ENCODE results near the gene SH3GL1. TPM values are rescaled to one million over a fixed set of nuclear protein-coding genes. Genes with fewer than 3 reads are reported as not detected.

Gene SH3GL1
- total and polyA plus RNA-seq, 3 experiments from 2014 or later, result 24.7 to 41.2 (median 39.8) TPM

DNA sequence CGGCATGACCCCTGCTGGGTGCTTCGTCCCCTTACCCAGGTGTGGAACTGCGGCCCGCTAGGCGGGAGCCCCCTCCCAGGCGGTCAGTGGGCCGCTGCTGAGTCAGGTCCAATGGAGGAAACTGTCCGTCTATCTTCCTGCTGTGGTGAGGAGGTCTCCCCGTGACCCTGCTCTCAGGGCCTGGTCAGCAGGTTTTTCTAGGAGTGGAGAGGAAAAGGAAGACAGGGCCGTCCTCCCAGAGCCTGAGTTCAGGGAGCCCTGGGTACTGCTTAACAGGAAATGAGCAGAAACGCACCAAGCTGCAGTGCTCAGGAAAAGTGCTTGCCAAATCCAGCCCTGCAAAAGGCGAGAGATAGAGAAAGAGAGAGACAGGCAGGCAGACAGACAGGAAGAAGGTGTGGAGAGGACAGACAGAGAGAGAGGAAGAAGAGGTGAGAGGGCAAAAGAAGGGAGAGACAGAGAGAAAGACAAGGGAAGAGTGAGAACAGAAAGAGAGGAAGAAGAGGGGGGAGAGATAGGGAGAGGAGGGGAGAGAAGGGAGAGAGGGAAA lies 10.3 kb downstream of the SH3GL1 start:
- no peaks in the 10 kb centered on the region for H3K9me3 Mint-ChIP-seq
- H3K36me3 Mint-ChIP-seq, result peaks cover 0 to 63% (median 3%) of the 10 kb centered on the region in 3 donors
- DNase-seq, result no peak
- no peaks in the 10 kb centered on the region for H3K9me3 ChIP-seq (ENCODE audit: low read length)
- H3K4me1 ChIP-seq (ENCODE audit: insufficient read depth, low read length), result peaks cover 38% of the 10 kb centered on the region
- peak overlapping the region in 7 of 8 donors; percentile 4 to 96 (median 58) for H3K27ac Mint-ChIP-seq
- peaks cover 31 to 59% (median 40%) of the 10 kb centered on the region in 3 donors for H3K4me1 Mint-ChIP-seq
- no peak overlapping the region for H3K27ac ChIP-seq (ENCODE audit: low read depth, low read length)
- peaks cover 4% of the 10 kb centered on the region for H3K36me3 ChIP-seq (ENCODE audit: insufficient read depth, low read length)
- H3K27me3 ChIP-seq (ENCODE audit: insufficient read depth, low read length, poor library complexity, severe bottlenecking), result no peaks in the 10 kb centered on the region
- CTCF ChIA-PET, result interaction anchor here (0.6 to 1.8 kb wide), 4 partner anchors 9 to 37 kb away, joined by 3 to 5 read pairs (median 4); partner anchors contain the start of gene CHAF1A
- H3K4me3 ChIP-seq (ENCODE audit: low read length), result no peak overlapping the region
- POLR2A ChIA-PET, result no interaction called here
- H3K4me3 Mint-ChIP-seq, result peak overlapping the region in 2 of 7 donors; percentile 29 to 33
- no peaks in the 10 kb centered on the region for H3K27me3 Mint-ChIP-seq

GRCh38 chr19:4389511-4390016 lies 10.8 kb downstream of the SH3GL1 start:
- Histone ChIP-seq H3K27ac (ENCODE audit: low read depth, low read length) (no peak overlapping the region), H3K9me3 (ENCODE audit: low read length) (no peaks in the 10 kb centered on the region), H3K4me3 (ENCODE audit: low read length) (no peak overlapping the region), H3K27me3 (ENCODE audit: insufficient read depth, low read length, poor library complexity, severe bottlenecking) (no peaks in the 10 kb centered on the region), H3K36me3 (ENCODE audit: insufficient read depth, low read length) (peaks cover 4% of the 10 kb centered on the region), H3K4me1 (ENCODE audit: insufficient read depth, low read length) (peaks cover 33% of the 10 kb centered on the region)
- ChIA-PET POLR2A (no interaction called here), CTCF (no interaction called here)
- Mint-ChIP-seq H3K36me3 (peaks cover 0 to 58% (median 3%) of the 10 kb centered on the region in 3 donors), H3K4me1 (peaks cover 26 to 53% (median 35%) of the 10 kb centered on the region in 3 donors), H3K27ac (peak overlapping the region in 1 of 8 donors; percentile 87), H3K4me3 (no peak overlapping the region), H3K9me3 (no peaks in the 10 kb centered on the region), H3K27me3 (no peaks in the 10 kb centered on the region)
- no peak for DNase-seq

GRCh38 chr19:4389064-4389375 lies 11.3 kb downstream of the SH3GL1 start:
- Histone ChIP-seq H3K9me3 (ENCODE audit: low read length) (no peaks in the 10 kb centered on the region), H3K36me3 (ENCODE audit: insufficient read depth, low read length) (peaks cover 4% of the 10 kb centered on the region), H3K4me1 (ENCODE audit: insufficient read depth, low read length) (peaks cover 29% of the 10 kb centered on the region), H3K4me3 (ENCODE audit: low read length) (no peak overlapping the region), H3K27me3 (ENCODE audit: insufficient read depth, low read length, poor library complexity, severe bottlenecking) (no peaks in the 10 kb centered on the region), H3K27ac (ENCODE audit: low read depth, low read length) (no peak overlapping the region)
- no peaks in the 10 kb centered on the region for H3K9me3 Mint-ChIP-seq
- H3K36me3 Mint-ChIP-seq, result peaks cover 0 to 57% (median 3%) of the 10 kb centered on the region in 3 donors
- ChIA-PET CTCF (no interaction called here), POLR2A (interaction anchor here (0.5 kb wide), 1 partner anchor 10 kb away, joined by 3 read pairs; no protein-coding TSS in a partner anchor)
- no peaks in the 10 kb centered on the region for H3K27me3 Mint-ChIP-seq
- no peak overlapping the region for H3K4me3 Mint-ChIP-seq
- H3K27ac Mint-ChIP-seq, result peak overlapping the region in 1 of 8 donors; percentile 21
- no peak for DNase-seq
- peaks cover 21 to 48% (median 29%) of the 10 kb centered on the region in 3 donors for H3K4me1 Mint-ChIP-seq

GRCh38 chr19:4388337-4389063 lies 11.8 kb downstream of the SH3GL1 start:
- Histone ChIP-seq H3K27ac (ENCODE audit: low read depth, low read length) (no peak overlapping the region), H3K36me3 (ENCODE audit: insufficient read depth, low read length) (peaks cover 4% of the 10 kb centered on the region), H3K4me3 (ENCODE audit: low read length) (no peak overlapping the region), H3K27me3 (ENCODE audit: insufficient read depth, low read length, poor library complexity, severe bottlenecking) (no peaks in the 10 kb centered on the region), H3K9me3 (ENCODE audit: low read length) (no peaks in the 10 kb centered on the region), H3K4me1 (ENCODE audit: insufficient read depth, low read length) (peaks cover 29% of the 10 kb centered on the region)
- ChIA-PET POLR2A (interaction anchor here (0.5 kb wide), 1 partner anchor 10 kb away, joined by 3 read pairs; no protein-coding TSS in a partner anchor), CTCF (no interaction called here)
- Mint-ChIP-seq H3K4me3 (no peak overlapping the region), H3K36me3 (peaks cover 0 to 60% (median 3%) of the 10 kb centered on the region in 3 donors), H3K9me3 (no peaks in the 10 kb centered on the region), H3K4me1 (peaks cover 18 to 50% (median 26%) of the 10 kb centered on the region in 3 donors), H3K27ac (peak overlapping the region in 2 of 8 donors; percentile 23 to 94), H3K27me3 (no peaks in the 10 kb centered on the region)
- DNase-seq, result no peak

DNA sequence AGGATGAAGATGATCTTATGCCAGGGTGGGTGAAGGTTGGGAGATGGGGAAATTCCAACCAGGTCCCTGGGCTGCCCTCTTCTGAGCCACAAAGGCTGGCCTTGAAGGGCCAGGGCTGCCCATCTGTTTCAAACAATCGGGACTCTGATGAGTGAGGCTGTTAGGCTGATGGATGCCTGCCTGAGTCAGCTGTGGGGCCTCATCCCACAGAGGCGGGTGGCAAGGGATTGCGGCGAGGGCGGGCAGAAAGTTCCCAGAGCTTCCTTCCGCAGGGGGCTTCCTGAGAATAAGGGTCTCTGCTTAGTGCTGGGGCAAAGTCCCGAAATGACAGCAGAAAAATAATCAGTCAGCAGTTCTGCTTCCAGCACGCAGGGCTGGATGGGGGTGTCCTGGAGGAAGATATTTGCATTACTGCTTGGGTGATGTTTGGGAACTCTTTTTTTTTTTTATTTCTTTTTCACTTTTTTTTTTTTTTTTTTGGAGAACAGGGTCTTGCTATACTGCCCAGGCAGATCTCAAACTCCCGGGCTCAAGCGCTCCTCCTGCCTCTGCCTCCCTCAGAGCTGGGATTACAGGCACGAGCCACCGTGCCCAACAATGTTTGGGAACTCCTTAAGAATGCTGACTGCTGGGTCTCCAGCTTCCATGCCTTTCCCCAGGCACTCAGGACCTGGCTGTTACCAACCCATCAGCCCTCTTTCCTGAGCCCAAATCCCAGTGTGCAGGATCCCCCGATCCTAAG lies 14.1 kb downstream of the SH3GL1 start:
- no peaks in the 10 kb centered on the region for H3K9me3 Mint-ChIP-seq
- H3K36me3 ChIP-seq (ENCODE audit: insufficient read depth, low read length), result no peaks in the 10 kb centered on the region
- no peaks in the 10 kb centered on the region for H3K9me3 ChIP-seq (ENCODE audit: low read length)
- no peak overlapping the region for H3K4me3 Mint-ChIP-seq
- peaks cover 19 to 45% (median 22%) of the 10 kb centered on the region in 3 donors for H3K4me1 Mint-ChIP-seq
- no peak overlapping the region for H3K27ac ChIP-seq (ENCODE audit: low read depth, low read length)
- CTCF ChIA-PET, result interaction anchor here (1.0 kb wide), 1 partner anchor 16 kb away, joined by 3 read pairs; no protein-coding TSS in a partner anchor
- H3K27me3 ChIP-seq (ENCODE audit: insufficient read depth, low read length, poor library complexity, severe bottlenecking), result no peaks in the 10 kb centered on the region
- DNase-seq, result no peak
- peaks cover 19% of the 10 kb centered on the region for H3K4me1 ChIP-seq (ENCODE audit: insufficient read depth, low read length)
- H3K36me3 Mint-ChIP-seq, result peaks cover 0 to 57% (median 3%) of the 10 kb centered on the region in 3 donors
- H3K27ac Mint-ChIP-seq, result peak overlapping the region in 1 of 8 donors; percentile 23
- H3K4me3 ChIP-seq (ENCODE audit: low read length), result no peak overlapping the region
- POLR2A ChIA-PET, result no interaction called here
- H3K27me3 Mint-ChIP-seq, result no peaks in the 10 kb centered on the region

DNA sequence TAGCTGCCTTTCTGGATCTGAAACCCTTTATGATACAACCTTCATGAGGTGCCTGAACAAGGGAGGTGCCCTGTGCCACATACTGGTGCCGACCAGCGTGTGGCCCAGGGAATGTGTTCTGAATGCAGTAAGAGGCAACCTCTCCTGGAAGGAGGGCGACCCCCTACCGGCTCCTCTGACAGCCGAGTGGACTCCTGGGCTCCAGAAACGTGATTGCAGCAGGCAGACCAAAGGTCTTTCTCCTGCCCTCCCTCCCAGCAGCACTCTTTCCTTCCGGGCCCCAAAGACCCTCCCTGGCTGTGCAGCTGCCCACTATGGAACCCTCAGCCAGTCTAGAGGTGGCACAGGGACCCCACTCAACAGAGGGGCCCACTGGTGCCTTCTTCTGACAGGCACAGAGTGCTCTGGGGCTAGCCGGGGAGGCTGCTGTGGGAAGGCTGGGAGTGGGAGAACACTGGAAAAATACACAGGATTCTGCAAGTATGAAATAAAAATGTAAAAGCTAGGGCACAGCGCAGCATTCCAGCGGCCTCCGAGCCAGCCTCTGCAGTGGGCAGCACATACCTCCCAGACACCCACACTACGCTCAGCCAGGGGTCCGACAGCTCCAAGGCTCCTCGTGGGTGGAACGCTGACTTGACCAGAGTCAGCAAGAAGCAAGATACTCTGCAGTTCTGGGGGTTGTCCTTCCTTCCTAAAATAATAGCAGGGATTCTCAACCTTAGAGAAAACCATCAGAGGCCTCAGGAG lies 14.9 kb downstream of the SH3GL1 start:
- H3K27me3 Mint-ChIP-seq, result no peaks in the 10 kb centered on the region
- H3K4me1 Mint-ChIP-seq, result peaks cover 23 to 45% (median 24%) of the 10 kb centered on the region in 3 donors
- ChIA-PET CTCF (interaction anchor here (1.7 kb wide), 1 partner anchor 32 kb away, joined by 3 read pairs; no protein-coding TSS in a partner anchor), POLR2A (no interaction called here)
- Histone ChIP-seq H3K4me1 (ENCODE audit: insufficient read depth, low read length) (peaks cover 18% of the 10 kb centered on the region), H3K27ac (ENCODE audit: low read depth, low read length) (no peak overlapping the region), H3K36me3 (ENCODE audit: insufficient read depth, low read length) (no peaks in the 10 kb centered on the region), H3K9me3 (ENCODE audit: low read length) (no peaks in the 10 kb centered on the region), H3K27me3 (ENCODE audit: insufficient read depth, low read length, poor library complexity, severe bottlenecking) (no peaks in the 10 kb centered on the region), H3K4me3 (ENCODE audit: low read length) (no peak overlapping the region)
- peak overlapping the region in 1 of 7 donors; percentile 18 for H3K4me3 Mint-ChIP-seq
- H3K9me3 Mint-ChIP-seq, result no peaks in the 10 kb centered on the region
- DNase-seq, result no peak
- H3K27ac Mint-ChIP-seq, result peak overlapping the region in 2 of 8 donors; percentile 17 to 83
- peaks cover 0 to 54% (median 3%) of the 10 kb centered on the region in 3 donors for H3K36me3 Mint-ChIP-seq

- peaks cover 45 to 72% (median 46%) of the 10 kb centered on the region in 3 donors for H3K4me1 Mint-ChIP-seq
- H3K27me3 Mint-ChIP-seq, result no peaks in the 10 kb centered on the region
- H3K4me3 Mint-ChIP-seq, result peak overlapping the region; percentile 40 to 94 (median 87)
- peak; percentile 42 to 72 (median 58) for DNase-seq
- Histone ChIP-seq H3K27ac (ENCODE audit: low read depth, low read length) (peak overlapping the region; percentile 40), H3K27me3 (ENCODE audit: insufficient read depth, low read length, poor library complexity, severe bottlenecking) (no peaks in the 10 kb centered on the region), H3K9me3 (ENCODE audit: low read length) (no peaks in the 10 kb centered on the region), H3K4me1 (ENCODE audit: insufficient read depth, low read length) (peaks cover 45% of the 10 kb centered on the region), H3K36me3 (ENCODE audit: insufficient read depth, low read length) (no peaks in the 10 kb centered on the region), H3K4me3 (ENCODE audit: low read length) (peak overlapping the region; percentile 27)
- peak overlapping the region; percentile 86 to 99 (median 96) for H3K27ac Mint-ChIP-seq
- peaks cover 0 to 20% (median 0%) of the 10 kb centered on the region in 3 donors for H3K36me3 Mint-ChIP-seq
- ChIA-PET CTCF (interaction anchor here (0.6 to 1.6 kb wide), 4 partner anchors 13 to 38 kb away, joined by 3 to 5 read pairs (median 4); no protein-coding TSS in a partner anchor), POLR2A (interaction anchor here (1.1 to 1.9 kb wide), 3 partner anchors 10 to 38 kb away, joined by 3 to 6 read pairs (median 4); partner anchors contain the start of gene SH3GL1)
- H3K9me3 Mint-ChIP-seq, result no peaks in the 10 kb centered on the region
Observed at GRCh38 chr19:4380254-4380727, 20.1 kb downstream of the SH3GL1 start.

Measured in CD8-positive, alpha-beta memory T cell (primary cell).